Measurements from ENCODE around the gene CMC4. TPM values are rescaled to one million over a fixed set of nuclear protein-coding genes. Genes with fewer than 3 reads are reported as not detected.

CMC4 gene
- total RNA-seq, 1 donor from 2014 or later = 3.3 TPM

Other genes with a start within 250 kb of the CMC4 start
- not detected for gene SMIM9, start 236.5 kb downstream of the CMC4 start, total RNA-seq
- gene F8A1, start 184.8 kb downstream of the CMC4 start, total RNA-seq = 2.4 TPM
- gene F8, start 48.4 kb downstream of the CMC4 start, total RNA-seq = 6.1 TPM
- gene FUNDC2, start 44.3 kb downstream of the CMC4 start, total RNA-seq = 28.9 TPM
- gene MTCP1, start within 50 bp of the CMC4 start, total RNA-seq = 10.2 TPM
- 18.3 TPM for gene BRCC3, start 372 bp upstream of the CMC4 start, total RNA-seq
- 126 TPM for gene VBP1, start 145.3 kb upstream of the CMC4 start, total RNA-seq
- gene RAB39B, start 193.4 kb upstream of the CMC4 start, total RNA-seq = 30.6 TPM